GM18870 (cell line): Measurements from ENCODE around the gene CCNL2.
"Not testable (repeated sequence)": the region's sequence is repeated elsewhere in the genome, so short reads cannot be mapped to it uniquely, and the experiment has no call there.

Experiments used
- ATAC-seq: cut with Tn5 transposase; IDR thresholded peaks from one replicate; pipeline ENCODE4 v1.9.1; 2021; ENCODE audit warnings: moderate library complexity; ENCODE audit not compliant: unreplicated experiment

The CCNL2 gene

GRCh38 chr1:1432951-1433803 is 34.0 kb upstream of the CCNL2 start:
- ATAC-seq, result no peak

GRCh38 chr1:1432274-1432950 is 33.3 kb upstream of the CCNL2 start:
- no peak for ATAC-seq

GRCh38 chr1:1431845-1432273 is 32.7 kb upstream of the CCNL2 start:
- no peak for ATAC-seq

GRCh38 chr1:1430992-1431844 is 32.1 kb upstream of the CCNL2 start:
- ATAC-seq, result no peak

GRCh38 chr1:1430114-1430982 is 31.2 kb upstream of the CCNL2 start:
- no peak for ATAC-seq

- ATAC-seq, result no peak
Measured at GRCh38 chr1:1429671-1430073, 30.5 kb upstream of the CCNL2 start.

GRCh38 chr1:1428967-1429366 is 29.8 kb upstream of the CCNL2 start:
- ATAC-seq, result not testable (repeated sequence)

- ATAC-seq, result no peak
Measured at GRCh38 chr1:1428174-1428573, 29.0 kb upstream of the CCNL2 start.

- no peak for ATAC-seq
Measured at GRCh38 chr1:1427820-1428148, 28.6 kb upstream of the CCNL2 start.

- no peak for ATAC-seq
Measured at GRCh38 chr1:1427106-1427819, 28.1 kb upstream of the CCNL2 start.

- ATAC-seq, result no peak
Measured at GRCh38 chr1:1426496-1427105, 27.5 kb upstream of the CCNL2 start.

GRCh38 chr1:1425753-1426495 is 26.8 kb upstream of the CCNL2 start:
- ATAC-seq, result no peak

- no peak for ATAC-seq
Measured at GRCh38 chr1:1425426-1425752, 26.3 kb upstream of the CCNL2 start.

- no peak for ATAC-seq
Measured at GRCh38 chr1:1424707-1425106, 25.6 kb upstream of the CCNL2 start.

GRCh38 chr1:1423245-1423597 is 24.1 kb upstream of the CCNL2 start:
- ATAC-seq, result no peak

- ATAC-seq, result no peak
Measured at GRCh38 chr1:1422465-1423244, 23.5 kb upstream of the CCNL2 start.

GRCh38 chr1:1421907-1422464 is 22.9 kb upstream of the CCNL2 start:
- ATAC-seq, result no peak
